ENCODE measurements around the gene NTNG2.

Gene NTNG2

GRCh38 chr9:132124800-132125199 lies 37.1 kb upstream of the NTNG2 start:
- peaks cover 1% of the 10 kb centered on the region for H3K27me3 ChIP-seq (replicated peaks; ENCODE audit: control insufficient read depth, insufficient read depth, low read length)
- no peak for DNase-seq (ENCODE audit: extremely low read depth, insufficient read length)
- no peak overlapping the region for H3K4me3 ChIP-seq (replicated peaks; ENCODE audit: low read depth, low read length)
- H3K36me3 ChIP-seq (ENCODE audit: control insufficient read depth, insufficient read depth, low read length): no peaks in the 10 kb centered on the region
- TF ChIP-seq CTCF (IDR thresholded peaks at IDR 0.05; ENCODE audit: insufficient read depth, low read length, poor library complexity, severe bottlenecking): no peak

GRCh38 chr9:132125361-132125760 lies 36.5 kb upstream of the NTNG2 start:
- no peak overlapping the region for H3K4me3 ChIP-seq (replicated peaks; ENCODE audit: low read depth, low read length)
- TF ChIP-seq CTCF (IDR thresholded peaks at IDR 0.05; ENCODE audit: insufficient read depth, low read length, poor library complexity, severe bottlenecking): no peak
- H3K36me3 ChIP-seq (ENCODE audit: control insufficient read depth, insufficient read depth, low read length): no peaks in the 10 kb centered on the region
- peaks cover 1% of the 10 kb centered on the region for H3K27me3 ChIP-seq (replicated peaks; ENCODE audit: control insufficient read depth, insufficient read depth, low read length)
- no peak for DNase-seq (ENCODE audit: extremely low read depth, insufficient read length)

GRCh38 chr9:132125944-132126679 lies 35.7 kb upstream of the NTNG2 start:
- Histone ChIP-seq H3K36me3 (ENCODE audit: control insufficient read depth, insufficient read depth, low read length) (no peaks in the 10 kb centered on the region), H3K27me3 (replicated peaks; ENCODE audit: control insufficient read depth, insufficient read depth, low read length) (peaks cover 1% of the 10 kb centered on the region), H3K4me3 (replicated peaks; ENCODE audit: low read depth, low read length) (no peak overlapping the region)
- DNase-seq (ENCODE audit: extremely low read depth, insufficient read length): no peak
- TF ChIP-seq CTCF (IDR thresholded peaks at IDR 0.05; ENCODE audit: insufficient read depth, low read length, poor library complexity, severe bottlenecking): no peak

GRCh38 chr9:132126680-132127236 lies 35.1 kb upstream of the NTNG2 start:
- H3K36me3 ChIP-seq (ENCODE audit: control insufficient read depth, insufficient read depth, low read length): no peaks in the 10 kb centered on the region
- H3K27me3 ChIP-seq (replicated peaks; ENCODE audit: control insufficient read depth, insufficient read depth, low read length): peaks cover 1% of the 10 kb centered on the region
- no peak overlapping the region for H3K4me3 ChIP-seq (replicated peaks; ENCODE audit: low read depth, low read length)
- no peak for DNase-seq (ENCODE audit: extremely low read depth, insufficient read length)
- no peak for TF ChIP-seq CTCF (IDR thresholded peaks at IDR 0.05; ENCODE audit: insufficient read depth, low read length, poor library complexity, severe bottlenecking)

- no peaks in the 10 kb centered on the region for H3K36me3 ChIP-seq (ENCODE audit: control insufficient read depth, insufficient read depth, low read length)
- peaks cover 1% of the 10 kb centered on the region for H3K27me3 ChIP-seq (replicated peaks; ENCODE audit: control insufficient read depth, insufficient read depth, low read length)
- no peak for TF ChIP-seq CTCF (IDR thresholded peaks at IDR 0.05; ENCODE audit: insufficient read depth, low read length, poor library complexity, severe bottlenecking)
These were observed 33.8 kb upstream of the NTNG2 start for GRCh38 chr9:132127888-132128534.

More at GRCh38 chr9:132127888-132128534, 33.8 kb upstream of the NTNG2 start:
- H3K4me3 ChIP-seq (replicated peaks; ENCODE audit: low read depth, low read length): no peak overlapping the region
- DNase-seq (ENCODE audit: extremely low read depth, insufficient read length): no peak

Measured in GM06990 (cell line).